ENCODE measurements around the gene AKR1C3. TPM values are rescaled to one million over a fixed set of nuclear protein-coding genes. Genes with fewer than 3 reads are reported as not detected.

The AKR1C3 gene
- total and polyA plus RNA-seq, 2 donors (not counting 3 experiments of a cell fraction or from before 2014, with no cell fraction given): 27.4 to 32.2 TPM

GRCh38 chr10:5091196-5091595 lies 3.0 kb upstream of the AKR1C3 start:
- Histone ChIP-seq H2AFZ (ENCODE audit: low read depth, low read length) (no peak overlapping the region), H4K20me1 (replicated peaks; ENCODE audit: control insufficient read depth, extremely low read depth, insufficient read depth, low read length) (no peaks in the 10 kb centered on the region), H3K4me1 (ENCODE audit: control insufficient read depth, extremely low read depth, insufficient read depth, low read length) (peaks cover 7% of the 10 kb centered on the region), H3K4me2 (ENCODE audit: insufficient read depth, low read length) (no peak overlapping the region), H3K9ac (replicated peaks; ENCODE audit: extremely low read depth, insufficient read depth, low read length) (no peak overlapping the region), H3K27me3 (ENCODE audit: control insufficient read depth in 2 of 2, insufficient read depth in 2 of 2, low read length in 2 of 2) (no peaks in the 10 kb centered on the region), H3K27ac (ENCODE audit: insufficient read depth, low read depth, low read length) (no peak overlapping the region), H3K4me3 (replicated peaks in 1 of 3; ENCODE audit: insufficient read depth in 1 of 3, low read depth in 1 of 3, low read length in 3 of 3) (no peak overlapping the region), H3K79me2 (ENCODE audit: control insufficient read depth, insufficient read depth, low read length) (no peaks in the 10 kb centered on the region), H3K36me3 (ENCODE audit: control insufficient read depth in 2 of 2, extremely low read depth in 1 of 2, insufficient read depth in 2 of 2, low read length in 2 of 2) (no peaks in the 10 kb centered on the region), H3K9me3 (replicated peaks; ENCODE audit: control insufficient read depth, insufficient read depth, low read length) (no peaks in the 10 kb centered on the region), H3K9me1 (replicated peaks; ENCODE audit: control insufficient read depth, extremely low read depth, insufficient read depth, low read length) (no peaks in the 10 kb centered on the region)
- TF ChIP-seq FOS (IDR thresholded peaks at IDR 0.05; ENCODE audit: borderline replicate concordance, insufficient read depth, low read length) (no peak), JUN (IDR thresholded peaks at IDR 0.05; ENCODE audit: borderline replicate concordance, insufficient read depth, insufficient read length, low read depth) (no peak), MYC (IDR thresholded peaks at IDR 0.05; ENCODE audit: low read depth, low read length) (no peak), POLR2A (IDR thresholded peaks at IDR 0.05; ENCODE audit: low read depth, low read length) (no peak), EZH2 (IDR thresholded peaks at IDR 0.05; ENCODE audit: borderline replicate concordance, low read depth, low read length, severe bottlenecking) (no peak), GATA2 (IDR thresholded peaks at IDR 0.05; ENCODE audit: insufficient read depth, insufficient read length, low read depth, low read length) (no peak), CTCF (IDR thresholded peaks at IDR 0.05; ENCODE audit: extremely low read depth in 1 of 2, insufficient read depth in 1 of 2, low read depth in 1 of 2, low read length in 2 of 2) (no peak), MAX (IDR thresholded peaks at IDR 0.05; ENCODE audit: insufficient read depth, insufficient read length) (no peak), POLR2AphosphoS5 (IDR thresholded peaks at IDR 0.05; ENCODE audit: insufficient read depth, low read depth, low read length) (no peak)
- FAIRE-seq (no peak), DNase-seq (ENCODE audit: low read depth, low spot score) (no peak)
- ChIA-PET POLR2A (no interaction called here), CTCF (interaction anchor here (2.3 kb wide), 1 partner anchor 241 kb away, joined by 19 read pairs; no protein-coding TSS in a partner anchor)
- no TSS peak for BruUV-seq (replicated peaks)
- intact Hi-C loops (cut with micrococcal nuclease): loop anchor here (5.0 kb wide), 2 partner anchors 69 to 191 kb away; no protein-coding TSS in a partner anchor
- dilution Hi-C loops (cut with MboI; ENCODE audit: extremely low pct_ligation_motif_present, low sequenced_read_pairs): no loop called here
